Gastrocnemius medialis (tissue), 4 donors: Measurements from ENCODE around the gene ASB3.

ENCODE experiments used
- POLR2A ChIP-seq, 2 donors: fragments of 450-650 bp; IDR thresholded peaks; one replicate each; pipeline ENCODE4 v1.6.1; 2017; ENCODE audit warnings: antibody characterized with exemption in 2 of 2, mild to moderate bottlenecking in 2 of 2, moderate library complexity in 2 of 2
- TF ChIP-seq, protein P1 (sequence below), 5 experiments: fragments of 450-650 bp in 3 of 5; fragments of 200-600 bp in 2 of 5; sonication (generic) in 2 of 5; IDR thresholded peaks in 4 of 5; conservative IDR thresholded peaks in 1 of 5; 1 replicate in 4 of 5; 2 replicates in 1 of 5; pipeline ENCODE4 v1.5.1; 2016 to 2019; ENCODE audit warnings: antibody characterized with exemption in 5 of 5, mild to moderate bottlenecking in 3 of 5, moderate library complexity in 3 of 5

DNA sequence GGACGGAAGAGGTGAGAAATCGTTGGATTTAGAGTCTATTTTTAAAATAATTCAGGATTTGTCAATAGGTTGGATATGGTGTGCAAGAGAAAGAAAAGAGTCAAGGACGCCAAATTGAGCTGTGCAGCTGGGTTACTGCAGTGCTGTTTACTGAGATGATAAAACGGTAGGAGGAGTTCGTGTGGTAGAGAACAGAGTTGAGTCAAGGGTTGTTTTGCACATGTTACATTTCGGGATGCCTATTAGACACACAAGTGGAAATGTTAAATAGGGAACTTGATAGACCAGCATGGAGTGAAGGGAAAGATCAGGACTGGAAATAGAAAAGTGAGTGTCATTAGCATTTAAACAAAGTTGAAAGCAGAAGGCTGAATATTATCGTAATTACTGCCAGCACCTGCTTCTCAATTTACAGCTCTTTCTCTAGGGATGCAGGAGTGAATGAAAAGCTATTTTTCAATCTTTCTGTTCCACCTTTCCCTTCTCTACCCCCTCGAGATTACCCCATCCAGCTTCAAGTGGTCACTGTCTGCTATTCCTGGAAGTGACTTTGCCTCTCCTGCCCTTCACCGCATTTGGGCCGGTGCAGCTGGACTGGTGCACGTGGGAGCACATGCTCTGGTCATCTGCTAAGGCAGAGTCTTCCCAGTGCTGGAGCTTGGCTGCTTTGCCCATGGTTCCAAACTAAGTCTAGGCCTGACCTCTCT lies 42.7 kb upstream of the ASB3 start:
- no peak for TF ChIP-seq POLR2A (IDR thresholded peaks at IDR 0.05)
- TF ChIP-seq, protein P1, sequence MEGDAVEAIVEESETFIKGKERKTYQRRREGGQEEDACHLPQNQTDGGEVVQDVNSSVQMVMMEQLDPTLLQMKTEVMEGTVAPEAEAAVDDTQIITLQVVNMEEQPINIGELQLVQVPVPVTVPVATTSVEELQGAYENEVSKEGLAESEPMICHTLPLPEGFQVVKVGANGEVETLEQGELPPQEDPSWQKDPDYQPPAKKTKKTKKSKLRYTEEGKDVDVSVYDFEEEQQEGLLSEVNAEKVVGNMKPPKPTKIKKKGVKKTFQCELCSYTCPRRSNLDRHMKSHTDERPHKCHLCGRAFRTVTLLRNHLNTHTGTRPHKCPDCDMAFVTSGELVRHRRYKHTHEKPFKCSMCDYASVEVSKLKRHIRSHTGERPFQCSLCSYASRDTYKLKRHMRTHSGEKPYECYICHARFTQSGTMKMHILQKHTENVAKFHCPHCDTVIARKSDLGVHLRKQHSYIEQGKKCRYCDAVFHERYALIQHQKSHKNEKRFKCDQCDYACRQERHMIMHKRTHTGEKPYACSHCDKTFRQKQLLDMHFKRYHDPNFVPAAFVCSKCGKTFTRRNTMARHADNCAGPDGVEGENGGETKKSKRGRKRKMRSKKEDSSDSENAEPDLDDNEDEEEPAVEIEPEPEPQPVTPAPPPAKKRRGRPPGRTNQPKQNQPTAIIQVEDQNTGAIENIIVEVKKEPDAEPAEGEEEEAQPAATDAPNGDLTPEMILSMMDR (IDR thresholded peaks at IDR 0.05 in 4 of 5, conservative IDR thresholded peaks at IDR 0.05 in 1 of 5): no peak
